G401 (cell line): ENCODE results near the gene RFX1. TPM values are rescaled to one million over a fixed set of nuclear protein-coding genes. Genes with fewer than 3 reads are reported as not detected.
A peak's percentile ranks its signal among the peaks of the same experiment; 100 is the strongest.

ENCODE experiments used
- DNase-seq: peaks from one replicate; pipeline ENCODE4 v3.0.0-alpha.2; 2015; ENCODE audit warnings: low spot score
- in situ Hi-C: cut with HindIII; loops from 2 replicates; pipeline ENCODE4 v1.10.0; 2016; ENCODE audit warnings: low sequenced_read_pairs, mixed read lengths
- total RNA-seq: library from RNA; depleted of rRNA; stranded (reverse); fragments of >200 nt; shearing (Covaris generic); gene quantifications from 2 replicates; pipeline ENCODE4 v1.2.3, GENCODE V29; 2014

The RFX1 gene
- total RNA-seq, 1 experiment from 2014 or later = 6.0 TPM

GRCh38 chr19:14000691-14001375 is 5.3 kb downstream of the RFX1 start:
- in situ Hi-C loops = no loop called here

GRCh38 chr19:13999085-13999484 is 7.0 kb downstream of the RFX1 start:
- in situ Hi-C loops = no loop called here

More at GRCh38 chr19:14000691-14001375, 5.3 kb downstream of the RFX1 start:
- no peak for DNase-seq

GRCh38 chr19:13998426-13998825 is 7.7 kb downstream of the RFX1 start:
- in situ Hi-C loops = no loop called here

More at GRCh38 chr19:13999085-13999484, 7.0 kb downstream of the RFX1 start:
- DNase-seq = no peak

GRCh38 chr19:13997631-13997962 is 8.5 kb downstream of the RFX1 start:
- DNase-seq = no peak
- in situ Hi-C loops = no loop called here

More at GRCh38 chr19:13998426-13998825, 7.7 kb downstream of the RFX1 start:
- no peak for DNase-seq

- DNase-seq = peak; percentile 85
- in situ Hi-C loops = no loop called here
Observed at GRCh38 chr19:13996928-13997630, 9.0 kb downstream of the RFX1 start.

- DNase-seq = no peak
- in situ Hi-C loops = no loop called here
Observed at GRCh38 chr19:13995878-13996765, 10.0 kb downstream of the RFX1 start.

GRCh38 chr19:13995017-13995728 is 10.9 kb downstream of the RFX1 start:
- DNase-seq = peak; percentile 93
- in situ Hi-C loops = no loop called here

- in situ Hi-C loops = no loop called here
- peak; percentile 70 for DNase-seq
Observed at GRCh38 chr19:13993590-13994300, 12.4 kb downstream of the RFX1 start.

- in situ Hi-C loops = no loop called here
- no peak for DNase-seq
Observed at GRCh38 chr19:13992025-13992424, 14.1 kb downstream of the RFX1 start.

GRCh38 chr19:13990085-13990484 is 16.0 kb downstream of the RFX1 start:
- in situ Hi-C loops = no loop called here
- no peak for DNase-seq

GRCh38 chr19:13989487-13989886 is 16.6 kb downstream of the RFX1 start:
- in situ Hi-C loops = no loop called here
- DNase-seq = no peak

- peak; percentile 51 for DNase-seq
- in situ Hi-C loops = no loop called here
Observed at GRCh38 chr19:13987101-13987890, 18.8 kb downstream of the RFX1 start.

GRCh38 chr19:13986348-13986904 is 19.7 kb downstream of the RFX1 start:
- in situ Hi-C loops = no loop called here

GRCh38 chr19:13985771-13986347 is 20.3 kb downstream of the RFX1 start:
- in situ Hi-C loops = no loop called here
- DNase-seq = no peak

More at GRCh38 chr19:13986348-13986904, 19.7 kb downstream of the RFX1 start:
- peak; percentile 81 for DNase-seq

- no peak for DNase-seq
- in situ Hi-C loops = no loop called here
Observed at GRCh38 chr19:13984875-13985741, 21.0 kb downstream of the RFX1 start.

GRCh38 chr19:13984186-13984585 is 21.9 kb downstream of the RFX1 start:
- DNase-seq = no peak
- in situ Hi-C loops = no loop called here
